ENCODE results near the gene LRP1B. TPM values are rescaled to one million over a fixed set of nuclear protein-coding genes. Genes with fewer than 3 reads are reported as not detected.
A peak's percentile ranks its signal among the peaks of the same experiment; 100 is the strongest.

LRP1B gene
- total RNA-seq, 1 experiment from 2014 or later, result 0.52 TPM

DNA sequence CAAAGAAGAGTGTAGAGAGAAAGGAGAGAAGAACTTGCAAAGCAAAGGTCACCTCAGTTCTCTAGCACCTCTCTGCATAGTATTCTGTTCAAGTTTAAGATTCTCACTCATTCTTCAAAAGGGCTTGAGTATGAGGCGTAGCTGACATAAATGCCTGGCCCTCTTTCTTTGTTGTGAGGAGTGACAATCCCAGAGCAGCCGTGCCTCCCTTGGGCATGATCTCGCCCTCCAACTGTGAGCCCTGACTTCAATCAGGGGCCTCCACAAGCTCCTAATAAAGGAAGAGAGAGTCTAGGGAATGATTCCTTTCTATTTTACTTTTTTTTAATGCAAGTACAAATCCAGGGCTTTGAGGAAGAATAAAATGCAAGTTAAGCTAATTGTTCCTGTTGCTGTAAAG lies 402.7 kb downstream of the LRP1B start:
- TF ChIP-seq SP1 (CRISPR knock-in tag; conservative IDR thresholded peaks at IDR 0.05) (no peak), FOXP1 (CRISPR knock-in tag; IDR thresholded peaks at IDR 0.05; ENCODE audit: borderline replicate concordance) (no peak), TCF7 (CRISPR knock-in tag; IDR thresholded peaks at IDR 0.05; ENCODE audit: low read depth) (no peak), TEAD4 (CRISPR knock-in tag; IDR thresholded peaks at IDR 0.05) (no peak), NFATC4 (CRISPR knock-in tag; IDR thresholded peaks at IDR 0.05) (no peak), NFYB (CRISPR knock-in tag; conservative IDR thresholded peaks at IDR 0.05; ENCODE audit: low read depth) (no peak), MYBL2 (CRISPR knock-in tag; IDR thresholded peaks at IDR 0.05) (no peak), KAT7 (CRISPR knock-in tag; IDR thresholded peaks at IDR 0.05; ENCODE audit: borderline replicate concordance) (no peak)
- TF ChIP-seq, protein P1, sequence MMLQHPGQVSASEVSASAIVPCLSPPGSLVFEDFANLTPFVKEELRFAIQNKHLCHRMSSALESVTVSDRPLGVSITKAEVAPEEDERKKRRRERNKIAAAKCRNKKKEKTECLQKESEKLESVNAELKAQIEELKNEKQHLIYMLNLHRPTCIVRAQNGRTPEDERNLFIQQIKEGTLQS (CRISPR knock-in tag; conservative IDR thresholded peaks at IDR 0.05), result no peak
- TF ChIP-seq, protein P2, sequence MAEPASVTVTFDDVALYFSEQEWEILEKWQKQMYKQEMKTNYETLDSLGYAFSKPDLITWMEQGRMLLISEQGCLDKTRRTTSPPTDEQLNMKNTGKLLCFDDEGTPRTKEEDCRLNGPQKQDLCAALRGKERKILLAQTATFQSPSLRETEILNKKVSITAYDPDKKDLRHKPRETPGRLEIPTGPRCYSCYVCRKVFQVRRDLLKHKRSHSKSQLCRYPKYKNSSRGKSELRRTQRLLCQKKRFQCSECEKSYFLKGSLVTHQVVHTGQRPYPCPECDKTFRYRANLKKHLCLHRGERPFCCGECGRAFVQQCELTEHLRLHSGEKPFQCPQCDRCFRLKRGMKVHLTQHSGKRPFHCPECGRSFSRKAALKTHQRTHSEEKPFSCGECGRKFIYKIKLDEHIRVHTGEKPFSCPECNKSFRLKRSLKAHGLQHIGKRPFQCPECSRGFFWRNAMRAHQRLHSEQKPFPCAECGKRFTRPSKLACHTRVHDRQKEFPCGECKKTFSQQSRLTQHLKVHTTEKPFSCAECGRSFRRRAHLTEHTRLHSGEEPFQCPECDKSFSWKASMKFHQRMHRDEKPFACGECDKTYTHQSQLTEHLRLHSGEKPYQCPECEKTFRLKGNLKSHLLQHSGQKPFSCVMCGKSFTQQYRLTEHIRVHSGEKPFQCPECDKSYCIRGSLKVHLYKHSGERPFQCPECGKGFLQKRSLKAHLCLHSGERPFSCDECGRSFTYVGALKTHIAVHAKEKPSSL (CRISPR knock-in tag; conservative IDR thresholded peaks at IDR 0.05), result no peak
- TF ChIP-seq, protein P3, sequence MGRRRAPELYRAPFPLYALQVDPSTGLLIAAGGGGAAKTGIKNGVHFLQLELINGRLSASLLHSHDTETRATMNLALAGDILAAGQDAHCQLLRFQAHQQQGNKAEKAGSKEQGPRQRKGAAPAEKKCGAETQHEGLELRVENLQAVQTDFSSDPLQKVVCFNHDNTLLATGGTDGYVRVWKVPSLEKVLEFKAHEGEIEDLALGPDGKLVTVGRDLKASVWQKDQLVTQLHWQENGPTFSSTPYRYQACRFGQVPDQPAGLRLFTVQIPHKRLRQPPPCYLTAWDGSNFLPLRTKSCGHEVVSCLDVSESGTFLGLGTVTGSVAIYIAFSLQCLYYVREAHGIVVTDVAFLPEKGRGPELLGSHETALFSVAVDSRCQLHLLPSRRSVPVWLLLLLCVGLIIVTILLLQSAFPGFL (CRISPR knock-in tag; IDR thresholded peaks at IDR 0.05; ENCODE audit: borderline replicate concordance), result no peak
- TF ChIP-seq, protein P4, sequence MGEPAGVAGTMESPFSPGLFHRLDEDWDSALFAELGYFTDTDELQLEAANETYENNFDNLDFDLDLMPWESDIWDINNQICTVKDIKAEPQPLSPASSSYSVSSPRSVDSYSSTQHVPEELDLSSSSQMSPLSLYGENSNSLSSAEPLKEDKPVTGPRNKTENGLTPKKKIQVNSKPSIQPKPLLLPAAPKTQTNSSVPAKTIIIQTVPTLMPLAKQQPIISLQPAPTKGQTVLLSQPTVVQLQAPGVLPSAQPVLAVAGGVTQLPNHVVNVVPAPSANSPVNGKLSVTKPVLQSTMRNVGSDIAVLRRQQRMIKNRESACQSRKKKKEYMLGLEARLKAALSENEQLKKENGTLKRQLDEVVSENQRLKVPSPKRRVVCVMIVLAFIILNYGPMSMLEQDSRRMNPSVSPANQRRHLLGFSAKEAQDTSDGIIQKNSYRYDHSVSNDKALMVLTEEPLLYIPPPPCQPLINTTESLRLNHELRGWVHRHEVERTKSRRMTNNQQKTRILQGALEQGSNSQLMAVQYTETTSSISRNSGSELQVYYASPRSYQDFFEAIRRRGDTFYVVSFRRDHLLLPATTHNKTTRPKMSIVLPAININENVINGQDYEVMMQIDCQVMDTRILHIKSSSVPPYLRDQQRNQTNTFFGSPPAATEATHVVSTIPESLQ (CRISPR knock-in tag; IDR thresholded peaks at IDR 0.05), result no peak
- Mint-ChIP-seq H3K9me3 (0 out of 2 replicates have a peak, but pooled peaks cover 5% of the 10 kb centered on the region), H3K27me3 (ENCODE audit: low read depth) (no peaks in the 10 kb centered on the region), H3K36me3 (no peaks in the 10 kb centered on the region), H3K4me3 (no peak overlapping the region), H3K27ac (no peak overlapping the region), H3K4me1 (peaks cover 19% of the 10 kb centered on the region)
- no peak for DNase-seq (ENCODE audit: low spot score)
- ChIA-PET CTCF (interaction anchor here (0.6 kb wide), 1 partner anchor 54 kb away, joined by 5 read pairs; no protein-coding TSS in a partner anchor), POLR2A (no interaction called here)
- peak; percentile 78 for ATAC-seq

DNA sequence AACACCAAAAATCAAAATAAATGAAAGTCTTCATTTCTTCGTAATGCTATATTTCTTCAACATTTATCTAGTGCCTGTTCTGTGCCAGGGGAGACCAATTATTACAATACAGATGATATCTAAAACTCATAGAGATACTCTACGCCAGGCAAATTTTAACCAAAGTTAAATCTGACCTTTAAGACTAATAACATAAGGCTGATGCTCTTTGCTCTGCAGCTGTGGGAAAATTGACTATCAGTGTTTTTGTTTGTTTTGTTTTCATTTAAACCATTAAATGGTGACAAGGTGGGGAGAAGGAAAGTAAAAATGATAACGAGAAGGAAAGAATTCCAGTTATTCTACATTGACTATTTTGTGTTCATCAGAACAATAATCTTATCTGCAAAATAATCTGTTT lies 406.4 kb downstream of the LRP1B start:
- Mint-ChIP-seq H3K4me3 (no peak overlapping the region), H3K27me3 (ENCODE audit: low read depth) (no peaks in the 10 kb centered on the region), H3K36me3 (no peaks in the 10 kb centered on the region), H3K9me3 (peaks cover 16% of the 10 kb centered on the region), H3K4me1 (peaks cover 17% of the 10 kb centered on the region), H3K27ac (no peak overlapping the region)
- ChIA-PET POLR2A (no interaction called here), CTCF (no interaction called here)
- ATAC-seq, result no peak
- DNase-seq (ENCODE audit: low spot score), result no peak
- no peak for TF ChIP-seq IRF2 (CRISPR knock-in tag; IDR thresholded peaks at IDR 0.05; ENCODE audit: borderline replicate concordance, low read depth)
- no peak for TF ChIP-seq ZNF396 (CRISPR knock-in tag; IDR thresholded peaks at IDR 0.05; ENCODE audit: borderline replicate concordance)
- no peak for TF ChIP-seq SP1 (CRISPR knock-in tag; conservative IDR thresholded peaks at IDR 0.05)
- no peak for TF ChIP-seq GABPB1 (CRISPR knock-in tag; IDR thresholded peaks at IDR 0.05)
- TF ChIP-seq, protein P3 (CRISPR knock-in tag; IDR thresholded peaks at IDR 0.05; ENCODE audit: borderline replicate concordance), result no peak
- TF ChIP-seq, protein P5, sequence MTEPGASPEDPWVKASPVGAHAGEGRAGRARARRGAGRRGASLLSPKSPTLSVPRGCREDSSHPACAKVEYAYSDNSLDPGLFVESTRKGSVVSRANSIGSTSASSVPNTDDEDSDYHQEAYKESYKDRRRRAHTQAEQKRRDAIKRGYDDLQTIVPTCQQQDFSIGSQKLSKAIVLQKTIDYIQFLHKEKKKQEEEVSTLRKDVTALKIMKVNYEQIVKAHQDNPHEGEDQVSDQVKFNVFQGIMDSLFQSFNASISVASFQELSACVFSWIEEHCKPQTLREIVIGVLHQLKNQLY (CRISPR knock-in tag; IDR thresholded peaks at IDR 0.05), result no peak
- TF ChIP-seq, protein P6, sequence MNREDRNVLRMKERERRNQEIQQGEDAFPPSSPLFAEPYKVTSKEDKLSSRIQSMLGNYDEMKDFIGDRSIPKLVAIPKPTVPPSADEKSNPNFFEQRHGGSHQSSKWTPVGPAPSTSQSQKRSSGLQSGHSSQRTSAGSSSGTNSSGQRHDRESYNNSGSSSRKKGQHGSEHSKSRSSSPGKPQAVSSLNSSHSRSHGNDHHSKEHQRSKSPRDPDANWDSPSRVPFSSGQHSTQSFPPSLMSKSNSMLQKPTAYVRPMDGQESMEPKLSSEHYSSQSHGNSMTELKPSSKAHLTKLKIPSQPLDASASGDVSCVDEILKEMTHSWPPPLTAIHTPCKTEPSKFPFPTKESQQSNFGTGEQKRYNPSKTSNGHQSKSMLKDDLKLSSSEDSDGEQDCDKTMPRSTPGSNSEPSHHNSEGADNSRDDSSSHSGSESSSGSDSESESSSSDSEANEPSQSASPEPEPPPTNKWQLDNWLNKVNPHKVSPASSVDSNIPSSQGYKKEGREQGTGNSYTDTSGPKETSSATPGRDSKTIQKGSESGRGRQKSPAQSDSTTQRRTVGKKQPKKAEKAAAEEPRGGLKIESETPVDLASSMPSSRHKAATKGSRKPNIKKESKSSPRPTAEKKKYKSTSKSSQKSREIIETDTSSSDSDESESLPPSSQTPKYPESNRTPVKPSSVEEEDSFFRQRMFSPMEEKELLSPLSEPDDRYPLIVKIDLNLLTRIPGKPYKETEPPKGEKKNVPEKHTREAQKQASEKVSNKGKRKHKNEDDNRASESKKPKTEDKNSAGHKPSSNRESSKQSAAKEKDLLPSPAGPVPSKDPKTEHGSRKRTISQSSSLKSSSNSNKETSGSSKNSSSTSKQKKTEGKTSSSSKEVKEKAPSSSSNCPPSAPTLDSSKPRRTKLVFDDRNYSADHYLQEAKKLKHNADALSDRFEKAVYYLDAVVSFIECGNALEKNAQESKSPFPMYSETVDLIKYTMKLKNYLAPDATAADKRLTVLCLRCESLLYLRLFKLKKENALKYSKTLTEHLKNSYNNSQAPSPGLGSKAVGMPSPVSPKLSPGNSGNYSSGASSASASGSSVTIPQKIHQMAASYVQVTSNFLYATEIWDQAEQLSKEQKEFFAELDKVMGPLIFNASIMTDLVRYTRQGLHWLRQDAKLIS (CRISPR knock-in tag; IDR thresholded peaks at IDR 0.05; ENCODE audit: borderline replicate concordance), result no peak
- TF ChIP-seq ZNF232 (CRISPR knock-in tag; IDR thresholded peaks at IDR 0.05), result no peak
- no peak for TF ChIP-seq ZNF121 (CRISPR knock-in tag; IDR thresholded peaks at IDR 0.05)
- TF ChIP-seq ESRRA (CRISPR knock-in tag; IDR thresholded peaks at IDR 0.05; ENCODE audit: borderline replicate concordance), result no peak
- no peak for TF ChIP-seq ZBTB21 (CRISPR knock-in tag; IDR thresholded peaks at IDR 0.05; ENCODE audit: borderline replicate concordance)
- TF ChIP-seq JAZF1 (CRISPR knock-in tag; IDR thresholded peaks at IDR 0.05), result no peak

Data from WTC11 (cell line).